GM12878 (cell line): Measurements from ENCODE around the gene STAG1. TPM values are rescaled to one million over a fixed set of nuclear protein-coding genes. Genes with fewer than 3 reads are reported as not detected.
"Not testable (repeated sequence)": the region's sequence is repeated elsewhere in the genome, so short reads cannot be mapped to it uniquely, and the experiment has no call there.

Source experiments
- ATAC-seq: fragments of 200-7000 bp; cut with Tn5 transposase; 3 replicates; pipeline ENCODE4 v1.9.1; 2020; ENCODE audit warnings: mild to moderate bottlenecking, moderate library complexity
- BruUV-seq: library from RNA; stranded (reverse); fragments of 400-500 nt; replicated peaks from 2 replicates; lab custom pipeline; 2021; lab: Mats Ljungman, UMichigan
- CTCF ChIA-PET: fragments of 300-600 bp; sonication (Branson Sonifier 250); formaldehyde crosslinking; extraction: SDS; loops from one replicate; lab custom pipeline; 2021; ENCODE audit warnings: inconsistent platforms; lab: Yijun Ruan, JAX
- POLR2A ChIA-PET: fragments of 350-600 bp; formaldehyde crosslinking; extraction: SDS; loops from one replicate; lab custom pipeline; 2021; ENCODE audit warnings: inconsistent platforms; lab: Charles Lee
- RAD21 ChIA-PET: fragments of 300-600 bp; sonication (Branson Sonifier 250); formaldehyde crosslinking; loops from one replicate; lab custom pipeline; 2023; ENCODE audit warnings: antibody characterized with exemption; ENCODE audit not compliant: unreplicated experiment; lab: Charles Lee
- SMC1A ChIA-PET: fragments of 300-600 bp; sonication (Branson Sonifier 250); formaldehyde crosslinking; loops from one replicate; lab custom pipeline; 2023; ENCODE audit not compliant: unreplicated experiment, uncharacterized antibody; lab: Charles Lee
- DNase-seq: peaks from one replicate; pipeline ENCODE4 v3.0.0-alpha.2; 2011; ENCODE audit warnings: low read depth, low spot score
- FAIRE-seq: peaks from 3 replicates; lab custom pipeline; 2011; peaks lifted over from hg19 to GRCh38; lab: Jason Lieb, UNC
- H2AFZ ChIP-seq: 2 replicates; pipeline ENCODE4 v1.6.0; 2011; ENCODE audit warnings: low read depth, low read length, control low read depth; ENCODE audit not compliant: control insufficient read depth
- H3K27ac ChIP-seq: 2 replicates; pipeline ENCODE4 v1.5.1; 2011; ENCODE audit warnings: control low read depth; ENCODE audit not compliant: control insufficient read depth, insufficient read depth
- H3K27me3 ChIP-seq, 2 experiments: replicated peaks in 1 of 2; 2 replicates each; pipeline versions ENCODE4 v1.6.0 to v1.6.1; 2011; ENCODE audit warnings: low read length in 1 of 2; ENCODE audit not compliant: control insufficient read depth in 2 of 2, insufficient read depth in 2 of 2
- H3K36me3 ChIP-seq, 2 experiments: 2 replicates each; pipeline ENCODE4 v1.5.1; 2011; ENCODE audit warnings: low read length in 1 of 2; ENCODE audit not compliant: control insufficient read depth in 2 of 2, insufficient read depth in 2 of 2
- H3K4me1 ChIP-seq: 2 replicates; pipeline ENCODE4 v1.6.1; 2011; ENCODE audit warnings: mild to moderate bottlenecking, low read length, moderate library complexity, mixed read lengths; ENCODE audit not compliant: control insufficient read depth, insufficient read depth
- H3K4me2 ChIP-seq: 2 replicates; pipeline ENCODE4 v1.6.0; 2011; ENCODE audit warnings: control low read depth; ENCODE audit not compliant: control insufficient read depth, insufficient read depth
- H3K4me3 ChIP-seq: fragments of 200-600 bp; sonication (generic); 2 replicates; pipeline ENCODE4 v1.5.1; 2016
- H3K79me2 ChIP-seq: 2 replicates; pipeline ENCODE4 v1.6.0; 2011; ENCODE audit warnings: low read length; ENCODE audit not compliant: control insufficient read depth, insufficient read depth
- H3K9ac ChIP-seq: 2 replicates; pipeline ENCODE4 v1.8.0; 2011; ENCODE audit warnings: low read length, control low read depth, mixed read lengths; ENCODE audit not compliant: control insufficient read depth, insufficient read depth
- H3K9me3 ChIP-seq: replicated peaks from 3 replicates; pipeline ENCODE4 v1.5.1; 2011; ENCODE audit warnings: mild to moderate bottlenecking, low read length; ENCODE audit not compliant: control insufficient read depth, insufficient read depth
- H4K20me1 ChIP-seq: 2 replicates; pipeline ENCODE4 v1.6.0; 2011; ENCODE audit not compliant: control insufficient read depth, insufficient read depth
- BCL11A ChIP-seq: IDR thresholded peaks from 2 replicates; pipeline ENCODE4 v1.6.1; 2011; ENCODE audit warnings: low read depth, low read length
- CREB1 ChIP-seq: IDR thresholded peaks from 2 replicates; pipeline ENCODE4 v1.6.1; 2012; ENCODE audit warnings: low read depth, mild to moderate bottlenecking, inconsistent platforms
- FOXK2 ChIP-seq: fragments of 450-650 bp; IDR thresholded peaks from 2 replicates; pipeline ENCODE4 v1.6.1; 2017; ENCODE audit warnings: mild to moderate bottlenecking, moderate library complexity
- HDAC6 ChIP-seq: fragments of 200-600 bp; sonication (generic); IDR thresholded peaks from one replicate; pipeline ENCODE4 v1.8.0; 2017; ENCODE audit warnings: antibody characterized with exemption; ENCODE audit not compliant: unreplicated experiment
- HDGF ChIP-seq: fragments of 450-650 bp; IDR thresholded peaks from 2 replicates; pipeline ENCODE4 v1.6.1; 2016; ENCODE audit warnings: antibody characterized with exemption
- MTA3 ChIP-seq: IDR thresholded peaks from 2 replicates; pipeline ENCODE4 v1.6.1; 2012; ENCODE audit warnings: low read length, inconsistent platforms, borderline replicate concordance
- NFIC ChIP-seq: IDR thresholded peaks from 2 replicates; pipeline ENCODE4 v1.6.1; 2012; ENCODE audit warnings: low read depth, mild to moderate bottlenecking, inconsistent platforms, low read length, moderate library complexity
- NRF1 ChIP-seq: conservative IDR thresholded peaks from 2 replicates; pipeline ENCODE4 v1.6.1; 2011; ENCODE audit warnings: mild to moderate bottlenecking, low read depth, low read length, improper control_type of control experiment
- PAX5 ChIP-seq: IDR thresholded peaks from 2 replicates; pipeline ENCODE4 v1.6.1; 2011; ENCODE audit warnings: low read depth, low read length, borderline replicate concordance
- RAD51 ChIP-seq: fragments of 450-650 bp; IDR thresholded peaks from 2 replicates; pipeline ENCODE4 v1.6.1; 2016; ENCODE audit warnings: moderate library complexity, mild to moderate bottlenecking, inconsistent platforms
- RELA ChIP-seq: fragments of 450-650 bp; IDR thresholded peaks from 2 replicates; pipeline ENCODE4 v1.8.0; 2014; ENCODE audit warnings: borderline replicate concordance; ENCODE audit not compliant: partially characterized antibody
- RFX5 ChIP-seq: IDR thresholded peaks from 2 replicates; pipeline ENCODE4 v1.6.1; 2011; ENCODE audit warnings: low read depth, low read length, improper control_type of control experiment
- STAT3 ChIP-seq: IDR thresholded peaks from 2 replicates; pipeline ENCODE4 v1.6.1; 2011; ENCODE audit warnings: low read depth, low read length, improper control_type of control experiment
- TCF12 ChIP-seq: IDR thresholded peaks from 2 replicates; pipeline ENCODE4 v1.6.1; 2011; ENCODE audit warnings: low read depth, mild to moderate bottlenecking, low read length
- WGBS: methylation state at CpG from one replicate; pipeline ENCODE4 v1.1.6; 2016; ENCODE audit warnings: low lambda C conversion rate; ENCODE audit not compliant: insufficient replicate concordance, insufficient coverage; ENCODE audit errors: missing lambda C conversion rate; 5-methylcytosine and 5-hydroxymethylcytosine counted together
- in situ Hi-C: fragments of 300-500 bp; cut with MboI; formaldehyde crosslinking; loops from 9 replicates; pipeline ENCODE4 v1.14.3; 2018; ENCODE audit warnings: mixed read lengths
- intact Hi-C: fragments of 100-400 bp; cut with micrococcal nuclease; formaldehyde crosslinking; loops from one replicate; pipeline ENCODE4 v1.14.2; 2022; ENCODE audit not compliant: unreplicated experiment
- polyA plus RNA-seq, 11 experiments: library from polyadenylated mRNA; depleted of rRNA in 4 of 11; unstranded in 6 of 11; stranded (reverse) in 5 of 11; fragments of >200 nt; fragmentation: Nextera tagmentation in 4 of 11; fragmentation: Illumina TruSeq in 1 of 11; extraction: Ambion mirVana in 4 of 11; extraction: Trizol in 1 of 11; gene quantifications; 1 replicate in 1 of 11; 2 replicates in 10 of 11; pipeline versions ENCODE4 v1.2.1 to v1.2.3, GENCODE V29; 2011 to 2016; ENCODE audit warnings: inconsistent platforms in 2 of 11, missing spikeins in 2 of 11, low read depth in 1 of 11
- total RNA-seq, 4 experiments: library from RNA; depleted of rRNA in 3 of 4; stranded (reverse); fragments of >200 nt in 3 of 4; fragmentation: Illumina TruSeq in 1 of 4; extraction: Trizol in 1 of 4; gene quantifications; 2 replicates each; pipeline versions ENCODE4 v1.2.1 to v1.2.3, GENCODE V29; 2013 to 2021
- TF ChIP-seq, protein P1 (sequence below): IDR thresholded peaks from 2 replicates; pipeline ENCODE4 v1.6.1; 2011; ENCODE audit warnings: borderline replicate concordance, low read depth, mild to moderate bottlenecking, moderate library complexity, mixed read lengths, low read length; ENCODE audit not compliant: insufficient read depth; ENCODE audit errors: extremely low read length

Gene STAG1
- total and polyA plus RNA-seq, 10 of the 15 experiments (the other 5 are each of a cell fraction or from before 2014, with no cell fraction given), result 4.4 to 30.1 (median 20.2) TPM

DNA sequence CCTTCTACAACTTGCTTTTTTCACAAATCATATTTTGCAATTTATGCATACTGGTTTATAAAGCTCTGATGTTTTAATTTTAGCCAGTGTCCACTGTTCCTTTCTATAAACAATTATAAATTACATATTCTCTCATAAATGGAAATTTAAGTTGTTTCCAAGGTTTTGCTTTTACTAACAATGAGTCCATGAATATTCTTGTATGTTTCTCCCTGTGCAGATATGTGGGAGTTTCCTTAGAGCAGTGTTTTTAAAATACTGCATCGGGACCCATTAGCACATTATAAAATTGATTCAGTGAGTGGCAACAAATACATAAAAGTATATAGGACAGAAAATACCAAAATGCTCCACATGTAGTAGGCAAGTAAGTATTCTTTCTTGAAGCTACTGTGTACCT is 266.4 kb downstream of the STAG1 start (continued):
- TF ChIP-seq BCL11A (no peak), PAX5 (no peak), NFIC (no peak), STAT3 (no peak), TCF12 (no peak), HDAC6 (no peak)

DNA sequence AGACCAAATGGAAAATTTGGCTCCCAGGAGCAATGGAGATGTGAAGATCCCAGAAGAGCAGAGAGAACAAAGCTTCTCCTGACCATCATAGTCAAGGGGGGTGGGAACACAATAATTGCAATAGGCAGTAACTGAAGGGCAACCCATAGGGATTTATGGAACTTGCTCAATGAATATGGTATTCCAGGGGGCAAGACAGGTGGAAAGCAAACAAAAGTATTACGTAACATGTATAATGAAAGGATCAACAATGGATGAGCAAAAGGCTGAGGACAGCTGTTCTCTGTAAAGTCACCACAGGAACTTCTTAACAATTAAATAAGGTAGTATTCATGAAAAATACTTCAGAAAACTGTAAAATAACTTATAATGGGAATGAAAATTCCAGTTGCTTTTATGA is 275.9 kb downstream of the STAG1 start:
- Histone ChIP-seq H3K9me3 (no peaks in the 10 kb centered on the region), H3K4me1 (no peaks in the 10 kb centered on the region), H4K20me1 (no peaks in the 10 kb centered on the region), H3K4me3 (no peak overlapping the region), H3K9ac (no peak overlapping the region), H3K79me2 (no peaks in the 10 kb centered on the region), H3K27me3 (no peaks in the 10 kb centered on the region), H3K27ac (no peak overlapping the region), H2AFZ (no peak overlapping the region), H3K4me2 (no peak overlapping the region), H3K36me3 (peaks cover 0 to 2% of the 10 kb centered on the region in 2 experiments; a peak in 1 of 4 replicates)
- in situ Hi-C loops, result no loop called here
- no TSS peak for BruUV-seq
- CTCF ChIA-PET, result interaction anchor here (0.5 kb wide), 1 partner anchor 166 kb away, joined by 3 read pairs; no protein-coding TSS in a partner anchor
- TF ChIP-seq FOXK2, result no peak
- TF ChIP-seq RFX5, result no peak
- TF ChIP-seq, protein P1, sequence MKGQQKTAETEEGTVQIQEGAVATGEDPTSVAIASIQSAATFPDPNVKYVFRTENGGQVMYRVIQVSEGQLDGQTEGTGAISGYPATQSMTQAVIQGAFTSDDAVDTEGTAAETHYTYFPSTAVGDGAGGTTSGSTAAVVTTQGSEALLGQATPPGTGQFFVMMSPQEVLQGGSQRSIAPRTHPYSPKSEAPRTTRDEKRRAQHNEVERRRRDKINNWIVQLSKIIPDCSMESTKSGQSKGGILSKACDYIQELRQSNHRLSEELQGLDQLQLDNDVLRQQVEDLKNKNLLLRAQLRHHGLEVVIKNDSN, result no peak
- TF ChIP-seq RELA, result no peak
- no peak for TF ChIP-seq RAD51
- no peak for TF ChIP-seq NRF1
- no peak for TF ChIP-seq CREB1
- no peak for TF ChIP-seq HDGF
- no peak for TF ChIP-seq MTA3
- SMC1A ChIA-PET, result interaction anchor here (0.8 kb wide), 1 partner anchor 12 kb away, joined by 3 read pairs; no protein-coding TSS in a partner anchor
- FAIRE-seq (no peak), DNase-seq (no peak), ATAC-seq (no peak)
- WGBS, result 100% methylated on average over 1 of the region's 1 CpG
- intact Hi-C loops, result no loop called here
- RAD21 ChIA-PET, result no interaction called here
- POLR2A ChIA-PET, result no interaction called here

DNA sequence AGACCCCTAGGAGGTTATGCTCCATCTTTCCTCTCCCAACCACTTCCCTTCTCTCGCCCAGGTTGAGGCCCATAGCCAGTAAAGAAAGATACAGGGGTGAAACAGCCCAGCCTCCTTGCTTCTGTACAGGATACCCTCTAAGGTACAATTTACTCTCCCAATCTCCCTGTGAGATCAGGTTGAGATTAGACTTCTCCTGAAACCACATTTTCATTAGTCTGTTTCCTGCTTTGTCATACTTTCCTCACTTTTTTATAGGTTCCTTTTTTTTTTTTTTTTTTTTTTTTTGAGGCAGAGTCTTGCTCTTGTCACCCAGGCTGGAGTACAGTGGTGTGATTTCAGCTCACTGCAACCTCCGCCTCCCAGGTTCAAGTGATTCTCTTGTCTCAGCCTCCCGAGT is 277.3 kb downstream of the STAG1 start:
- H3K4me3 ChIP-seq, H3K9ac ChIP-seq, DNase-seq, H3K79me2 ChIP-seq, POLR2A ChIA-PET, BruUV-seq, FAIRE-seq, in situ Hi-C loops, intact Hi-C loops, H3K4me2 ChIP-seq, H3K27ac ChIP-seq, H3K36me3 ChIP-seq, H4K20me1 ChIP-seq, H3K9me3 ChIP-seq, ATAC-seq, H3K4me1 ChIP-seq, H3K27me3 ChIP-seq, H2AFZ ChIP-seq: not testable (repeated sequence)
- ChIA-PET CTCF (interaction anchor here (0.6 to 0.8 kb wide), 2 partner anchors 9 to 1597 kb away, joined by 3 to 4 read pairs; no protein-coding TSS in a partner anchor), SMC1A (interaction anchor here (0.6 to 1.1 kb wide), 2 partner anchors 334 to 356 kb away, joined by 3 to 4 read pairs; no protein-coding TSS in a partner anchor), RAD21 (interaction anchor here (0.9 kb wide), 1 partner anchor 539 kb away, joined by 3 read pairs; no protein-coding TSS in a partner anchor)
- 96% methylated on average over 3 of the region's 3 CpGs for WGBS
